Stimulated activated CD4-positive, alpha-beta T cell treated with anti-CD3 and anti-CD28 coated beads, Interleukin-12 subunit alpha, Interleukin-12 subunit beta, amount 100 ng/mL, for 24 hours (primary cell): ENCODE measurements around the gene LUC7L3.
"Not testable (repeated sequence)": the region's sequence is repeated elsewhere in the genome, so short reads cannot be mapped to it uniquely, and the experiment has no call there.

ENCODE experiments used
- DNase-seq, 2 experiments: peaks; one replicate each; pipeline ENCODE4 v3.0.0-alpha.2; 2020; ENCODE audit warnings: low read depth in 2 of 2

Gene LUC7L3

DNA sequence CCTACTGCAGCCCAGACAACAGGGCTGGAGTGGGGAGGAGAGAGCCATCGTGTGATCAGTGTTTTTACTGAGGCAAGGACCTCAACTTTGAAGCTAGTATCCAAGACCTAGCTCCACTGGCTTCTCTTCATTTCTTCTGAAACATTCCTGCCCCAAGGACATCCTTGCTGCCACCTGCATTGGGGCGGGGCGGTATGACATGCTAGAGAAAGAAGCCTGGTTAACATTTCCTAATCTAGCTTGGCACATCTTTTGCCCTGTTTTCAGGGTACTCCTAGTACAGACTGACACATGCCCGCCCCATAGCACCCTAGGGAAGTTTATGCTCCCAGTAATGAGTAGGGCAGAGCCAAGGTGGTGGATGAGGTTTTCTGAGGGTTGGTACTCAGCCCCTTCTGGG, 65.7 kb downstream of the LUC7L3 start:
- DNase-seq, result no peak

DNA sequence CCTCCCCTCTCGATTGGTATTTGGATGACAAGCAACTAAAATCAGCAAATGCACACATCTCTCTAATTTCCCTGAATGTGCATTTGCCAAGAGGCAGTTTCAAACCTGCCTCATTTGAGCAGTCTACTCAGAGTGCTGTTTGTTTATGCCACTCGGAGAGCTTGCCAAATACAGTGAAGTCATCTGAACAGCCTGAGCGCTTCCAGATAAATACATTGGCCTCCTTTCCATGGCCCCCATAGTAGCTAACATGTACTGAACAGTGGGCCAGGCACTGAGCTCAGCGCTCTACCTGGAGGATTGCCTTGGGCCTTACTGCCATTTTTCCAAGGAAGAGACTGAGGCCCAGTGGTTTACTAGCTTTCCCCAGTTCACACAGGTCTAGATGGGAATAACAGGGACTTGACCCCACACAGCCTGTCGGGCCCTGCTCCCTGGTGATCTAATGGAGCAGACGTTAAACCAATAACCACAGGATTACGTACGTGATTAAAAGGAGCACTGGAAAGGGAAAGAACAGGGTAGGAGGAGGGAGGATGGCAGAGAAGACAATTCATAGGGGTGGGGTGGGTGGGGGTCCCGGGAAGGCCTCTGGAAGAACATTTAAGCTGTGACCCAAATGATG, 66.7 kb downstream of the LUC7L3 start:
- no peak for DNase-seq

DNA sequence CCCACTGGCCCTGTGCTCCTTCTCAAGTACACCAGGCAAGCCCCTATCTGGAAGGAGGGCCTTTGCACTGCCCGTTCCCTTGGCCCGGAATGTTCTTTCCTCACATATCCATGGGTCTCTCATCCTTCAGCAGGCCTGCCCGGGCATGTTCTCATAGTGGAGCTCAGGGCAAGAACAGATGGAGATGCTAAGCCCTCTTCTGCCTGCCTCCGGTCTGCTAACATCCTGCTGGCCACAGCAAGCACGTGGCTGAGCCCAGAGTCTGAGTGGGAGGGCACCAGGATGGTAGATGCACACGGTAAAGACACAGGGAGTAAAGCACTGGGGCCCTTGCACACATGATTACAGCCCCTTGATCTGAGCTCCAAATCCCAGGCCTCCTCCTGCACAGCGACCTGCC, 67.7 kb downstream of the LUC7L3 start:
- no peak for DNase-seq

DNA sequence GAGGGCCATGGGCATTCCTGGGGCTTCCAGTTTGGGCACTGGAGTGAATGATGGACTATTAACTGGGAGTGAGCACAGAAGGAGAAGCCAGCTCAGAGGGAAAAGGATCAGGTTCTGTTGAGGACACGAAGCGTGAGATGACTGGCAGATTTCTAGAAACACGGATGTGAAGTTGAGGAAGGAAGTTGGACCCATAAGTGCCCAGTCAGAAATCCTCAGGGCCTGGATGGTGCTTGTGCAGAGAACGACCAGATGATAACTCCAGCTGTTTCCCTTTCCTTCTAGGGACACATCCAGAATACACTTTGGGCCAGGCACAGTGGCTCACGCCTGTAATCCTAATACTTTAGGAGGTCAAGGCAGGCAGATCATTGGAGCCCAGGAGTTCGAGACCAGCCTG, 71.2 kb downstream of the LUC7L3 start:
- no peak for DNase-seq

DNA sequence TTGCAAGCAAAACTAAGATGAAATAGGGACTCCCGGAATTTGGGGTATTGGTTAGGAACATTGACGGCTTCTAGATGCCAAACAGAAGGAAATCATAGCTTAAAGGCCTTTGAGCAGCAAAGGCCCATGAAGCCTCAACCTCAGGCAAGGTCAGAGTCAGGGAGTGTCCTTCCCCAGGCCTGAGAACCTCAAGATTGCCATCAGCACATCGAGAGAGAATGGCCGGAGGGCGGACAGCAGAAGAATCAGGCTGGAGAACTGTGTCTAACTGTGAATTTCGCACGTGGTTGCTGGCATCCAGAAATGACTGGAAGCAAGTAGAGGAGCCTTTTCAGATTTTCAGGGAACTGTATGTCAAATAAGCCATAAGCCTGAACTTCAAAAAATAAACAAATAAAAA, 72.7 kb downstream of the LUC7L3 start:
- no peak for DNase-seq

DNA sequence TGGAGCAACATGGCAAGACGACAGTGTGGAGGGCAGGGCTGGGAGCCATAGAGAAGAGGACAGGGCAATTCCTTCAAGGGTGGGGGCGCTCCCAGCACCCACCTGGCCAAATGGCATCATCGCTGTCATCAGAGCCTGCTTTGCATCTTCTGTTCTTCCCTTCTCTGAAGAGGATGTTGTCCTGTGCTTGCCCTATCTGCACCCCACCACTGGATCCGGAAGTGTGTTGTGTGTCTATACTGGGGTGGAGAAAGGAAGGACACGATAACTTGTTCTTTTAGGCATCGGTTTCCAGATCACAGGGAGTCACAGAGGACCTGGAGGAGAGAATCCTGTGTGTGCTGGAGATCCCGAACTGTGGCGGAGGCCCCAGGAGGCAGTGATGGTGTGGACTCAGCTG, 73.6 kb downstream of the LUC7L3 start:
- no peak for DNase-seq

DNA sequence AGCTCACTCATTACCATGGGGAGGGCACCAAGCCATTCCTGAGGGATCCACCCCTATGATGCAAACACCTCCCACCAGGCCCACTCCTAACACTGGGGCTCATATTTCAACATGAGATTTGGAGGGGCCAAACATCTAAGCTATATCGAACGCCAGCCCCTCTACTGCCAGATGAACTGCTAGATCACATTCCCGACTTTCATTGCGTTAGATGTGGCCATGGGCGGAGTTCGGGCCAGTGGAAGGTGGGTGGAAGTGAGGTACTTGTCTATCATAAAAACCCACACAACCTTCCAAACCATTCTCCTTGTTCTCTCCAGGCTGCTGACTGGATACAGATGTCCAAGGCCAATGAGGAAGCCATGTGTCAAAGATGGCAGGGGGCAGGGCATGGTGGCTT, 75.0 kb downstream of the LUC7L3 start:
- DNase-seq, result no peak

DNA sequence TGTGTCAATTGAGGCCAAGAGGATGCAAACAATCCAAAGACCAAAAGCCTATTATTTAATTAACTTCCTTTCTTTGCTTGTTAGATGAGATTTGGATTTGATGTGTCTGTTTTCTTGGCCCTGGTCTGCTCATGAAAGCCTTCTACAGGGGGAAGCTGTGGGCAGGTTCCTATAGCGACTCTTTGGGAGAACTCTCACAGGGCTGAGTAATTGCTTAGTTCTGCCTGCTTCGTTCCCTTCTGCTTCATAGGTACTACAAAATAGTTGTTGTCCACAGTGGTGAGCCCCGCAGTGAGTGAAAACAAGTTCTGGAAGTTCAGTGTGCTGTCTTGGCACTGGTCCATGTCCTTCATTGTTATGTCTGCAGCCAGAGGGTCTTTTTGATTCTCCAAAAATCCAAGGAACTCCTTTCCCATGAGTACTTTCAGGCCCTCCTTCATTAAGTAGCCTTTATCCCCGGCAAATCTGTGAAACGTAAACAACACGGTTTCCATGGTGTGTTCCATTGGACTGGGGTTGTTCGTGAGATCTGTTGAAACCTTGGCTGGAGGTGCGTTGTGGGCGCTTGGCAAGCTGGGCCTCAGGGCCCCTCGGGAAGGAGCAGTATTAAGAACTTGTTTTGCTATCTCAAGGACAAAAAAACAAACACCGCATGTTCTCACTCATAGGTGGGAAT, 77.9 kb downstream of the LUC7L3 start:
- DNase-seq, result no peak

DNA sequence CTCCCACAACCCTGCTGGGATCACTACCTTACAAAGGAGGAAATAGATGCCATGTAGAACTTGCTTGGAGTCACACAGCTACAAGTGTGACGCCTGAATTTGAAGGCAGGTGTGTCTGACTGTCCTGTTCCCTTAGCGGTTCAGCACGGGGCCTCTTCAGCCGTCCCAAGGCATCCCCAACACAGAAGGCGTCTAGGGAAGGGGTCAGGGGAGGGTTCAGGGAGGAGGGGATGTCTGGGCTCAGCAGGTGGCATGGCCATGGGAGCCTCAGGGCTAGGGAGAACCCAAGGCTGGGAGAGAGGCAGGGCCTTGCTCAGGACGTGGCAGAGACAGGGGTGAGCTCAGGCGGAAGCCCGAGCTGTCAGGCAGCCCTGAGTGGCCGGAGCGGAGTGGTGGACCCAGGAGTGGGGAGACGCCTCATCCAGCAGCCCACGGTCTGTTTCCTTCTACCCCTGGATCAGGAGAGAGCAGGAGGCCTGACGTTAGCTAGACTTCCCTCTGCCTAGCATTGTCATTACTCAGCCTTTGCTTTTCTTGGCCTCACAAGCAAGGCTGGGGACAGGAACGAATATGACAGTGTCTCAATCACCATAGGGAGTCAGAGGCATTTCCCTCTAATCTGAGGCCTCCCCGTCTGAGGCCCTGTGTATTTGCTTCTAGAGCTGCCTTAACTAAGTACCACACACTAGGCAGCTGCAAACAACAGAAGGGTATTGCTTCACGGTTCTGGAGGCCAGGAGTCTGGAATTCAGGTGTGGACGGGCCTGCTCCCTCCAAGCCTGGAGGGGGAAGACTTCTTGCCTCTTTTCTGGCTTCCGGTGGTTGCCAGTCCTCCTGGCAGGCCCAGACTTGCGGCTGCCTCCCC, 79.3 kb downstream of the LUC7L3 start:
- DNase-seq, result no peak

DNA sequence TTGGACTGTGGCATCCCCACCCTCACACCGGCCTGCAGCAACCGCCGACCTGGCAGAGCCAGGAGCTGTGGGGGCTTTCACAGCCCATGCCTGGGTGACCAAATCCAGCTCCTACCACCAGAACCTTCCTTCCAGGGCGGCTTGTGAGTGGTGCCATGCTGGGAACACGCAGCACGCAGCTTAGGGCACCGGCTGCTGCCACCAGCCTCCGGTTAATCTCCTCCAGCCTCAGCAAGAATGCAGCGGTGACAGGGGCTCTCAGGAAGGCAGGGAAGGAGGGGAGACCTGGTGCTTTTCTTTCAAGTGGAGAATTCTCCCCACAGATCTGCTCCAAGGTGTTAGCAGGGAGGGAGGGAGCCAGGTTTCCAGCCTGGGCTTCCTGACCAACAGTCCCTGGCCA, 80.2 kb downstream of the LUC7L3 start:
- DNase-seq, result no peak

DNA sequence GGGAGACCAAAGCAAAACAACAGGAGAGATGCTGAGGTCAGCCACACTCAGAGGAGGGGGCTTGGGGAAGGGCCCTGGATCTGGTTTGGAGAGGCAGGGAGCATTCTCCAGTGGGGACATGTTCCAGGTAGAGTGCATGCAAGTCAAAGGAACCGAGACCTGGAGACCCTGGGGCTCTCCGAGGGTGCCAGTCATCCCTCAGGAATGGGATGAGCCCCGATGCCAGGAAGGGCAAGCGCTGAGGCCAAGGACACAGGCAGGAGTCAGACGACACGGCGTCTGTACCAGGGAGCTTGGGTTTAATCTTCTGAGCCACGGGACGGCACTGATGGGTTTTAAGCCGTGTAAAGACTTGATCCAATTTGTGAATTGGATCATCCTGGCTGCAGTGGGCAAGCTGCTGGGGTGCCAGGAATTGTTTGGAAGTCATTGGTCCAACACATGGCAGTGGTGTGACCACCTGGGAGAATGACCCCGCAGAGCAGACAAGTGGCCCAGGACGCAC, 80.8 kb downstream of the LUC7L3 start:
- no peak for DNase-seq

DNA sequence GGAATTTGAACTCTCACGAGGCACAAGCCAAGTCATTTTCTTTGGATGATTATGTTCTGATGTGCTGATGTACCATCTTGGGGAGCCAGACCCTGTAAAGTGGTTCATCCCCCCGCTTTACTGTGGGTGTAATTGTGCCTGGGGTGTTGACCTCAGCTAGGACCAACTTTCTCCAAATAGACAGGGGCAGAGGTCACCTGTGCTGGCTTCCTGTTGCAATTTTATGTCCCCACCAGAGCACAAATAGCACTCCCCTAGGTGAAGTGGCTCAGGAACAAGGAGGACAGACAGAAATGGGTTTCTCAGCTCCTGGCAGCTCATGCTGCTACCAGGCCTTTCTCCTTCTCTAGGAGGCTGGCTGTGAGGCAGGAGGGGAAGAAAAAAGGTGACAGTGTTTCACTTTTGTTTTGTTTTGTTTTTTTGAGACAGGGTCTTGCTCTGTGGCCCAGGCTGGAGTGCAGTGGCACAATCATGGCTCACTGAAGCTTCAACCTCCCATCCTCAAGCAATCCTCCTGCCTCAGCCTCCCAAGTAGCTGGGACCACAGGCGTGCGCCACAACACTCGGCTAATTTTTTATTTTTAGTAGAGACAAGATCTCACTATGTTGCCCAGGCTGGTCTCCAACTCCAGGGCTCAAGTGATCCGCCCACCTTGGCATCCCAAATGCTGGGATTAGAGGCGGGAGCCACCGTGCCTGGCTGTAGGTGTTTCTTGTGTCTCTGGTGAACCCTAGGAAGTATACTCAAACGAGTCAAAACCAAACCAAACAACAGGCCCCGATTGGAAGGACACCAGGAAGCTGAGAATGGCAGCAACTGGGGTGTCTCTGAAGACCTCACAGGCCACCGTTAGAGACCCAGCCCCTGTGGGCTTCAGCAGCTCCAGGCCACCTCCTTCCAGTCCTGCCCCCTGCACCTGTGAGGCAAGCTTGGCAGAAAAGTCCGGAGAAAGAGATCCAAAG, 83.5 kb downstream of the LUC7L3 start:
- DNase-seq, result no peak

DNA sequence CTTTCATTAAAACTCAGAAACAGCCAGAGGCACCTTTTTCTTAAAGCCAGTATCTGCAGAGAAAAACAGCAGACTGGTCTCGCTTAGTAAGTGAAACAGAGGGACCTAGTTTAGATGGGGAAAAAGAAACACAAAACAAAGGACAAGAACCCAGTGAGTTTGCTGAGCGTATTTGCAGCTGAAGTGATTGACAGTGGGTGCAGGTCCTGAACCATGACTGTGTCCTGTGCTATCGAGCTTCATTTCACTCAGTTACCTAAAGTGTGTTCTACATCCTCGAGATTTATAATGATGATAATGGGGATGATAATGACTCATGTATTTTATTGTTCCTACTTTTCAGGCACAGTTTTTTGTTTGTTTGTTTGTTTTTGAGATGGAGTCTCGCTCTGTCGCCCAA, 84.3 kb downstream of the LUC7L3 start:
- no peak for DNase-seq

DNA sequence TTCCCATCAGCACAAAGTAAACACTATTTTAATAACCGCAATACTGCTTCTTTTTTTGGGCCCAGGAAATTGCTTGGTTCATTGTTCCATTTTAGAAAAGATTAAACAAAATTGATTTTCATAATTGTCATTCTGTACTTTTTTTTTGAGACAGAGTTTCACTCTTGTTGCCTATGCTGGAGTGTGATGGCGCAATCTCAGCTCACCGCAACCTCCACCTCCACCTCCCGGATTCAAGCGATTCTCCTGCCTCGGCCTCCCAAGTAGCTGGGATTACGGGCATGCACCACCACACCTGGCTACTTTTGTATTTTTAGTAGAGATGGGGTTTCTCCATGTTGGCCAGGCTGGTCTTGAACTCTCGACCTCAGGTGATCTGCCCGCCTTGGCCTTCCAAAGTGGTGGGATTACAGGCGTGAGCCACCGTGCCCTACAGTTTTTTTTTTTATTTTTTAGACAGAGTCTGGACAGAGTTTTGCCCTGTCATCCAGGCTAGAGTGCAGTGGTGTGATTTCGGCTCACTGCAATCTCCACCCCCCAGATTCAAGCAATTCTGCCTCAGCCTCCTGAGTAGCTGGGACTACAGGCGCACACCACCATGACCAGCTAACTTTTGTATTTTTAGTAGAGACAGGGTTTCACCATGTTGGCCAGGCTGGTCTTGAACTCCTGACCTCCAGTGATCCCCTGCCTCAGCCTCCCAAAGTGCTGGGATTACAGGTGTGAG, 85.5 kb downstream of the LUC7L3 start:
- not testable (repeated sequence) for DNase-seq

DNA sequence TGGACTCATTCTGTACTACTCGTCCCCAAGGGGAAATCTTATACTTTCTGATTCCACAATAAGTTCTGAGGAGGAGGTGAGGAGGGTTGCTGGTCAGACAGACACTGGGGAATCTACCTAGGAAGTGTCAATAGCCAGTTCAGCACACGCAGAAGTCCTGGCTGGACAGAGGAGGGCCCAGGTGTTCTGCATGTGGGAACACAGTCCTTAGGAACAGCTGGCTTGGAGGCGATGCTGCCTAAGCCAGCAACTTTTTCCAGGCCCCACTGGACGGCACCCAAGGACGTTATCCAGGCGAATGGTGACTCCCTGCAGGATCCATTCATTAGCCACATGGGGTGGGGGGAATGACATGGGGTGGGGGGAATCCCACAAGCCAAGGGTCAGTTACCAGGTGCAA, 86.1 kb downstream of the LUC7L3 start:
- DNase-seq, result no peak
